ENCODE results near the gene SLC26A11. TPM values are rescaled to one million over a fixed set of nuclear protein-coding genes. Genes with fewer than 3 reads are reported as not detected.

The SLC26A11 gene
- total and polyA plus RNA-seq, 12 donors: 14.0 to 101 (median 50.5) TPM

GRCh38 chr17:80181431-80181830, 38.8 kb upstream of the SLC26A11 start:
- intact Hi-C loops (cut with DNase I): no loop called here
- H3K4me3 ChIP-seq: no peak overlapping the region
- no peak for DNase-seq
- H3K27me3 ChIP-seq: no peaks in the 10 kb centered on the region
- no peak overlapping the region for H3K27ac ChIP-seq
- no peaks in the 10 kb centered on the region for H3K36me3 ChIP-seq (replicated peaks in 1 of 2)
- no peaks in the 10 kb centered on the region for H3K9me3 ChIP-seq (replicated peaks in 1 of 3)
- H3K4me1 ChIP-seq (replicated peaks in 1 of 2): no peaks in the 10 kb centered on the region
- no peak for TF ChIP-seq CTCF (IDR thresholded peaks at IDR 0.05)
- no peak for TF ChIP-seq POLR2A (IDR thresholded peaks at IDR 0.05)
- 80 to 95% (median 88%) methylated on average over 10 to 17 of the region's 17 CpGs for WGBS, 4 donors

GRCh38 chr17:80182118-80182844, 37.9 kb upstream of the SLC26A11 start:
- no peaks in the 10 kb centered on the region for H3K36me3 ChIP-seq (replicated peaks in 1 of 2)
- no peak overlapping the region for H3K4me3 ChIP-seq
- no peaks in the 10 kb centered on the region for H3K4me1 ChIP-seq (replicated peaks in 1 of 2)
- 89 to 98% (median 92%) methylated on average over 12 to 30 of the region's 30 CpGs for WGBS, 4 donors
- H3K27ac ChIP-seq: no peak overlapping the region
- intact Hi-C loops (cut with DNase I): no loop called here
- H3K9me3 ChIP-seq (replicated peaks in 1 of 3): no peaks in the 10 kb centered on the region
- TF ChIP-seq POLR2A (IDR thresholded peaks at IDR 0.05) (no peak), CTCF (IDR thresholded peaks at IDR 0.05) (no peak)
- no peaks in the 10 kb centered on the region for H3K27me3 ChIP-seq
- DNase-seq: no peak

- no peaks in the 10 kb centered on the region for H3K36me3 ChIP-seq (replicated peaks in 1 of 2)
- TF ChIP-seq POLR2A (IDR thresholded peaks at IDR 0.05) (no peak), CTCF (IDR thresholded peaks at IDR 0.05) (no peak)
- no peaks in the 10 kb centered on the region for H3K9me3 ChIP-seq (replicated peaks in 1 of 3)
- H3K27ac ChIP-seq: no peak overlapping the region
- peaks cover 1 to 5% of the 10 kb centered on the region in 2 donors for H3K4me1 ChIP-seq (replicated peaks in 1 of 2)
- no peak for DNase-seq
- 92 to 97% (median 93%) methylated on average over 5 to 12 of the region's 12 CpGs for WGBS, 4 donors
- H3K27me3 ChIP-seq: no peaks in the 10 kb centered on the region
- intact Hi-C loops (cut with DNase I): no loop called here
- no peak overlapping the region for H3K4me3 ChIP-seq
Measured at GRCh38 chr17:80182845-80183223, 37.4 kb upstream of the SLC26A11 start.

- Histone ChIP-seq H3K9me3 (replicated peaks in 1 of 3) (no peaks in the 10 kb centered on the region), H3K27me3 (no peaks in the 10 kb centered on the region), H3K4me3 (no peak overlapping the region), H3K27ac (no peak overlapping the region), H3K36me3 (replicated peaks in 1 of 2) (no peaks in the 10 kb centered on the region), H3K4me1 (replicated peaks in 1 of 2) (peaks cover 4 to 11% of the 10 kb centered on the region in 2 donors)
- intact Hi-C loops (cut with DNase I): no loop called here
- WGBS, 4 donors: 66 to 89% (median 85%) methylated on average over 4 to 26 of the region's 26 CpGs
- no peak for DNase-seq
- TF ChIP-seq POLR2A (IDR thresholded peaks at IDR 0.05) (no peak), CTCF (IDR thresholded peaks at IDR 0.05) (no peak)
Measured at GRCh38 chr17:80183581-80184422, 36.4 kb upstream of the SLC26A11 start.
